Activated naive CD4-positive, alpha-beta T cell treated with anti-CD3 and anti-CD28 coated beads, Interleukin-2, amount 50 U/mL, for 72 hours (primary cell): ENCODE measurements around the gene NISCH. TPM values are rescaled to one million over a fixed set of nuclear protein-coding genes. Genes with fewer than 3 reads are reported as not detected.

ENCODE experiments used
- total RNA-seq, 2 donors: library from RNA; stranded (reverse); gene quantifications; one replicate each; pipeline ENCODE4 v1.2.3, GENCODE V29; 2022

The NISCH gene
- total RNA-seq, 2 donors from 2014 or later: 79.7 to 105 TPM

Other genes starting within 250 kb of the NISCH start
- under 1 TPM; 0.18 to 0.86 TPM for gene TLR9, start 230.0 kb upstream of the NISCH start, total RNA-seq
- gene TWF2, start 216.4 kb upstream of the NISCH start, total RNA-seq: 100 to 1,000 TPM in 1 of 2 donors, 10 to 100 TPM in 1; 75.8 to 139 TPM
- gene PPM1M, start 209.8 kb upstream of the NISCH start, total RNA-seq: 10 to 100 TPM; 52.3 to 74.1 TPM
- gene WDR82, start 177.0 kb upstream of the NISCH start, total RNA-seq: 100 to 1,000 TPM in 1 of 2 donors, 10 to 100 TPM in 1; 96.6 to 129 TPM
- 10 to 100 TPM; 20.4 to 24.1 TPM for gene GLYCTK, start 167.8 kb upstream of the NISCH start, total RNA-seq
- gene DNAH1, start 139.3 kb upstream of the NISCH start, total RNA-seq: 10 to 100 TPM; 17.5 to 19.8 TPM
- 100 to 1,000 TPM; 100 to 148 TPM for gene BAP1, start 45.6 kb upstream of the NISCH start, total RNA-seq
- gene PHF7, start 44.9 kb upstream of the NISCH start, total RNA-seq: 10 to 100 TPM; 17.2 to 36.0 TPM
- under 1 TPM; 0.20 to 0.33 TPM for gene SEMA3G, start 10.5 kb upstream of the NISCH start, total RNA-seq
- gene TNNC1, start 1.6 kb upstream of the NISCH start, total RNA-seq: 1 to 10 TPM; 6.6 to 8.4 TPM
- under 1 TPM in 1 of 2 donors, not detected in 1; 0.36 TPM for gene STAB1, start 39.7 kb downstream of the NISCH start, total RNA-seq
- gene NT5DC2, start 78.3 kb downstream of the NISCH start, total RNA-seq: 10 to 100 TPM; 26.5 to 30.6 TPM
- gene UQCC5, start 81.0 kb downstream of the NISCH start, total RNA-seq: 10 to 100 TPM; 14.1 to 16.8 TPM
- 10 to 100 TPM; 69.5 to 70.1 TPM for gene PBRM1, start 230.3 kb downstream of the NISCH start, total RNA-seq
- gene GNL3, start 230.4 kb downstream of the NISCH start, total RNA-seq: 100 to 1,000 TPM; 171 to 217 TPM